Germinal center (tissue), 1 donor: ENCODE results near the gene BCL11B.

ENCODE experiments used
- DNase-seq: peaks from one replicate; pipeline ENCODE4 v3.0.0; 2012; ENCODE audit warnings: mixed read lengths, low spot score

BCL11B gene

DNA sequence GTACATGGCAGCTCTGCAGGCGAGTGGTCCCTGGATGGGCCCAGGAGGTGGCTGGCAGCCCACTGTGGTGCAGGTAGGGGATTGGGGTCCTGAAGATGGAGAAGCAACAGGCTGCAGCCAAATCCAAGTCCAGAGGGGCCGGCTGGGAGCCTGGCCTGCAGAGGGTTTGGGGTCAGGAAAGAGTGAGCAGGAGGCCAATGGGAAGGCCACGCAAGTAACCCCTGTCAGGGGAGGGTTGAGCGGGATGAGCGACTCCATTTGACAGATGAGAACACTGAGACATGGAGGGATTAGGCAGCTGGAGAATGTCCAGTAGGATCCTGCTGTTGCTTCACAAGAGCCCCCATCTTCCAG, 136.0 kb downstream of the BCL11B start:
- DNase-seq: no peak

DNA sequence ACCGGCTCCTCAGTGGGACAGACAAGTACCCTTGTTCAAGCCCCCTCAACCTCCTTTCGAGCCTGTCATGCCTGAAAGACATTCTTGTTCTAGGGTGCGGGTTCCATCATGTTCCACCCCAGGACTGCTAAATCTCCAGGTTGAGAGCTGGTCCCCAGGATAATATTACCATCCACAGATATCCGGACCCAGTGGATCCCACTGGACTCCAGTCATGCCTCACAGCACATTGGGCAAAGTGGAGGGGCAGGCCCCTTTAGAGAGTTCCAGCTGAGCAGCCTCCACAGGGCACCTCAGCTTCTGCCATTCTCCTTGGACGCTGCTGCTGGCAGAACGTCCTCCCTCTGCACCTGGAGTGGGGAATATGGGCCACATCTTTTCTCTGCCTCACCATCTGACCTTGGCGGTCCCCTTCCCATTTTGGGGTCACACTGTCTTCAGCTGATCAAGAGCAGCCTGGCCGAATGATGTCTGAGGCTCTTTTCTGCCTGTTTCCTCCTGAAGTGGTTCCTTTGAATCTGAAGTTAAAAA, 137.4 kb downstream of the BCL11B start:
- no peak for DNase-seq

DNA sequence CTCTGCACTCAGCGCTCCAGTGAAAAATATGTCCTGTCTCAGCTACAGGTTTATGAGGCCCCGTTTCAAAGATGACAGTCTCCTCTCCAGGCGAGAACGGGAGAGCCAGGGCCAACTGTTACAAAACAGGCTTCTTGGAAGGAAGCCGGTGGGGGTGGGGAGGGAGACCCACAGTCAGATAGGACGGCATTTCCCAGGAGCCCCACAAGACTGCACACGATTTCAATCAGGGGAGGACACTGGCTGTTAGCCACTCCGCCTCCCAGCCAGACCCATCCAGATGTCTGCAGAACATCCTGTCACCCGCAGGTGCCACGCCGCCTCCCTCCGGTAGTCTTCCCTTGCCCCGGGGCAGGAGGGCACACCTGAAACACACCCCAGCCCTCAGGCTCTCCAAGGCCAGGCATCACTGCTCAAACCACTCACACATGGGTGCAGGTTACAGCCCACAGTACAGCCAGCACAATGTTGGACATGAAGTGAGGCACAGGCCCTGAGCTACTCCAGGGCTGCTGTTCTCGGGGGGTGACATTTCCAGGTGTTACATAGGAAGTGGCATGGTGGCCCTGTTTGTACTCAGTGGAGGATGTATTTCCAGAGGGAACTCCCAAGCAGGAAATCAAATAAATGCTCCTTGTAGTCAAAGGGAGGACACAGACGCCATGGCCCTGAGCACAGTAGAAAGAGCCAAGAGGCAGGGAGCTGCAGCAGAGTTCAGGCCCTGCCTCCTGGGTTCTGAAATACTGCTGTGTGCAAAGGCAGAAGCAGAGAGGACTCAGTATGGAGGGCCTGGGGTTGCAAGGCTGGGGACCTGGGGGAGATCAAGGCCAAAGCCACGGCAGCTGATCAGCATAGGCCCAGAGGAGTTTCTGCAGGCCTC, 138.1 kb downstream of the BCL11B start:
- DNase-seq: no peak

DNA sequence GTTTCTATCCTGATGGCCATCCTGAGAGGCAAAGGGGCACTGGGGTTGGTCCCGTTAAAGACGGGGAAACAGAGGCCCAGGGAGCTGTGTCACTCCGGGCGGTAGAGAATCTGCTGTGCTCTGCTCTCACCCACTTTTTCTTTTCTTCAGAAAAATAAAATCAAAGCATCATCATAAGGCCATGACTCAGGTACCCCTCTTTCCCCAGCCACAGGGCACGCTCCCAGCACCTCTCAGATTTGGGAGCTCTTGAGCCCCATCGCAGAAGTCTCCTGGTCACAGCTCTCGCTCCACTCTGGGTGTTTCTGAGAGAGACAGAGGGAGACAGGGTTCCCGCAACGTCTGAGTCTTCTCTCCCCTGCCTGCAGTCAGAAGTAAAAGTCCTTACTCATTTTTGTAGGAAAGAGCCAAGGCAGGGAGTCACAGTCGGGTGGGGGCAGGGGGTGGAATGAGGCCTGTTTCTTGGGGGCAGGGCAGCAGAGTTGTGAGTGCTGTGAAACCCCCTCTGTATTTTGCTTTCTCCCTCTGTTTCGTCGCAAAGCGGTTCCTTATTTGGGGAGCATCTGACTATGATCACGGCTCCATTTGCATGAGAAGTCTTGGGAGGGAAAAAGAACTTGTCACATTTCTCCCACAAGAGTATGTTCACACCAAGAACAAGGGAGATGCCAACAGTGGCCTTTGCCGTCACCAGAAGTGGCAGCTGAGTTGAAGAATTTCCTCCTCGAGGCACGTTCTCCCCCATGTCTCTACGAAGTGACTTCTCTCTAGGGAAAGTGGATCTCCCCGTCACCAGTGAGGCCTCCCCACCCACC, 139.0 kb downstream of the BCL11B start:
- DNase-seq: no peak

DNA sequence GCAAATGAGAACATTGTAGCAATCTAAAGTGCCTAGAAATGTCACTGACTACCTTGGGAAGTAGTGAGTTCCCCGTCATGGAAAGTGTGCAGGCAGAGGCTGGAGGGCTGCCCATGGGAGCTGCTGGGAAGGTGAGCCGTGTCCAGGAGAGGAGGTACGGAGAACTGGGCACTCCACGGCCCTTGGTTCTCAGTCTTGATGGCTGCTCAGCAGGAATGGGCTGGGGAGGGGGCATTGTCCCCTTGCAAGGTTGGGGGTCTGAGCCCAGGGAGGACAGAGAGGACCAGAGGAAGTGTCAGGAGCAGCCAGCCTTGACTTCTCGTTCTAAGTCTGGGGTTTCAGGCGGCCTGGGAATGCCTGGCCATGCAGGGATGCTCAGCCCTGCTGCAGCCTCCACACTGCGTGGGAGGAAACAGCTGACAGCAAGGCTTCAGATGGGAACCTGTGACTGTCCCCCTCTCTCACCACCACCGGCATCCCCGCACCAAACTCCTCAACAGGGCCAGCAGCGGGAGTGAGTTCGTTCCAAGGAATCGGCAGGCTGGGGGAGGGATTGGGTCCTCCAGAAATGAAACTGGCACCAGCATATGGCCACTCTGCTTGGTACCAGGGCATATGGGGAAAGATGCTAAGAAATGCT, 140.2 kb downstream of the BCL11B start:
- no peak for DNase-seq

DNA sequence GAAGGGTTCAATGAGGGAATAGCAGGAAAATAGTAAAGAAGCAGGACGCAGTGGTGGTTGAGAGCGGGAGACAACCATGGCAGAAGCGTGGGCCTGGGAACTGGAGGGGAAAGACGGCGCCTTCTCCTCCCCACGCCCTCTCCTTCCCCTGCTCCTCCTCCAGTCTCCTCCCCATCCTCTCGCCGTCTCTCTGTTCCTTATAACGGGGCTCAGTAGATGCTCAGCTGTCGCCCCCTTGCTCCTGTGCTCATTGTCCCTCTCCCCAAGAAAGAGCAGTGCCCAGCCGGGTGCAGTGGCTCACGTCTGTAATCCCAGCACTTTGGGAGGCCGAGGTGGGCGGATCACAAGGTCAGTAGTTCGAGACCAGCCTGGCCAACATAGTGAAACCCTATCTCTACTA, 142.0 kb downstream of the BCL11B start:
- no peak for DNase-seq

DNA sequence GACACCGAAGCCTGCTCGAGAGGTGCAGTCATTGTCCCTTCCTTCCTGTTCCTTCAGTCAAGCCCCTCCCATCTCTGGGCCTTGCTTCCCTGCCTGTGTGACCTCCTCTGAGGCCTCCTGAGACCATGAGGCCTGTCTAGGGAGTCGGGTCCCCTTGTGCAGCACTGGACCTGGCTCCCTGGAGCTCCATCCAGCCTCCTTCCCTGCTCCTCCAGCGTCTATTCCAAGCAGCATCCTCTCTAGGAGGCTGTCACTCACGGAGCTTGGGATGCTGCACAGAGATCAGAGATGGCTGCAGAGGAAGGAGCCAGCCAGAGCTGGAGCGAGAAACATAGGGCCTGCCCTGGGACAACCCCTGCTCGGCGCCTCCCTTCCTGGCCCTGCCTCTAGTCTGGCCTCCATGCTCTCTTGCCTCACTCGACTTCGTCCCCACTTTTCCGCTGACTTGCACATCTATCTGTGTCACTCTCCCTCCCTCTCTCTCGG, 142.7 kb downstream of the BCL11B start:
- no peak for DNase-seq

DNA sequence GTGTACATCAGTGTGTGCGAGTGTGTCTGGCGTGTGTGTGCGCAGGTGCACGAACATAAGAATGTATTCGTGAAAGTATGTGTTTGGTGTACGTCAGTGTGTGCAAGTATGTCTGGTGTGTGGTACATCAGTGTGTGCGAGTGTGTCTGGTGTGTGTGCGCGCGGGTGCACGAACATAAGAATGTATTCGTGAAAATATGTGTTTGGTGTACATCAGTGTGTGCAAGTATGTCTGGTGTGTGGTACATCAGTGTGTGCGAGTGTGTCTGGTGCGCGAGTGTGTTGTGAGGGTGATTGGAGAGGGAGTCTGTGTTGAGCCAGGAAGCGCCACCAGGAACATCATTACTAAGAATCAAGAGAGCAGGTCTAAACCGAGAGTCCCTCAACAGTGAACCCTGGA, 143.8 kb downstream of the BCL11B start:
- no peak for DNase-seq

DNA sequence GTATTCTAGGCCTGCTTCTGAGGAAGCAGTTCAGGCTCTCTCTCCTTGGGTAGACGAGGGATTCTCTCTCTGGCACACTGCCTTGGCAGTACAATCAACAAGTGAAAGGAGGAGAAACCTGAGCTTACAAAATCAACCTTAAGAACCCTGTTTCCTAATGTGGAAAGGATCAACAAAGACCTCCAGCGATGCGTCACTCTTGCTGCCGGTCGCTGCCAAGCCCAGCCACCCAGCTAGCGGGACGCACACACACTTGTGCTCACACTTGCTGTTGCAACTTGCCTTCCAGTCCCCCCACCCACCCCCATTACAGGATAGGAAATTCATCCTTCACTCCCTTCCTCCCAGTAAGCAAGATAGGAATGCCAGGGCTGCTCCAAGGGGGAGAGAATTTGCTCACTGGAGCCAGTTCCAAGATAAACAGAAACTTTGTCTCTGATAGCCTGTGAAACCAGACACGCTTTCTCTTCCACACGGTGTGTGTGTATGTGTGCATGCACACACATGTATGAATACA, 144.3 kb downstream of the BCL11B start:
- DNase-seq: no peak

DNA sequence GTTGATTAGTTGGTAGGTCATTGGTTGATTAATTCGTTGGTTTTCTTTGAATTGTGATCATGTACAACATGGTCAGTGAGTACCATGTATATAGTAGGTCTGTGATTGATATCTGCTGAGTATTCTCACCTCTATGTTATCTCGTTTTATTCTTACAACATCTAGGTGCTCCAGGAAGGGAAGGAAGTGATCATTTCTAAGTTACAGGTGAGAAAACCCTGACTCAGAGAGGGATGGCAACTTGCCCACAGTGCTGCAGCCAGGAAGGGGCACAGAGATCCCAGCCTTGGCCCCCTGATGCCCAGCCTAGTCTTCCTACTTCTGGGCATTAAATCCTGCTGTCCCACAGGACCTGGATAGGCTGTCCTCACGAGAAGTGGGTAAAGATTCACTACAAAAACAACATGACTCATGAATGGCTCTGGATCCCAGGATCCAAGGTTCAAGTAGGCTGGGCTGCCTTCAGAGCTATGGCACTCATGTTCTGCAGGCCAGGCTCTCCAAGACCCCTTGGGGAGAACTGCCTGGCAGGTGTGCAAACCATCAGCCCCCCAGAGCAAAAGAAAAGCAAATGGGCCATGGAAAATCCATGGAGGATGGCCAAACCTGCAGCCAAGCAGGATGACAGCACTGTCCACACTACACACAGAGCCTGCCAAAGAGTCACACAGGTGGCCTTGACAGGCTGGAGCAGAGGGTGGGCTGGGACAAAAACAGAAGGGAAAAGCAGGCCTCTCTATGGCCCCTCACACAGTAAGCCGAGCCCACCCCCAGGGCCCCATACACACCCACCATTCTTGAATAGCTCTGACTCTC, 146.2 kb downstream of the BCL11B start:
- DNase-seq: no peak

DNA sequence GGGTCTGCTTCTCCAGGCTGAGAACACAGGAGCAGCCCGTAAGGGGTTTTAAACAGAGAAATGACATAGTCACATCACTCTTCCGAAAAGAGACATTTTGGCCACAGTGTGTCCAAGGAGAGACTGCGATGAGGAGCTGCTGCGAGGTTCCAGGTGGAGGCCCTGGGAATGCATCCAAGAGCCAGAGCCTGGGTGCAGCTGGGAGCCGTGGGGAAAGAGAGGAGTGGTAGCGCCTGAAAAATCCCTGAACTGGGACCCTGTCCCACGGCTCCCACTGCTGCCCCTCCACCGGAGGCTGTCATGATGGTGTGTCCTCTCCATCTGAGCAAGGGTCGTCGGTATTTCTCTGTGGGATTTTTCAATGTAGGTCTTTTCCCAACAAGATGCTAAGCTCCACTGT, 146.9 kb downstream of the BCL11B start:
- no peak for DNase-seq

DNA sequence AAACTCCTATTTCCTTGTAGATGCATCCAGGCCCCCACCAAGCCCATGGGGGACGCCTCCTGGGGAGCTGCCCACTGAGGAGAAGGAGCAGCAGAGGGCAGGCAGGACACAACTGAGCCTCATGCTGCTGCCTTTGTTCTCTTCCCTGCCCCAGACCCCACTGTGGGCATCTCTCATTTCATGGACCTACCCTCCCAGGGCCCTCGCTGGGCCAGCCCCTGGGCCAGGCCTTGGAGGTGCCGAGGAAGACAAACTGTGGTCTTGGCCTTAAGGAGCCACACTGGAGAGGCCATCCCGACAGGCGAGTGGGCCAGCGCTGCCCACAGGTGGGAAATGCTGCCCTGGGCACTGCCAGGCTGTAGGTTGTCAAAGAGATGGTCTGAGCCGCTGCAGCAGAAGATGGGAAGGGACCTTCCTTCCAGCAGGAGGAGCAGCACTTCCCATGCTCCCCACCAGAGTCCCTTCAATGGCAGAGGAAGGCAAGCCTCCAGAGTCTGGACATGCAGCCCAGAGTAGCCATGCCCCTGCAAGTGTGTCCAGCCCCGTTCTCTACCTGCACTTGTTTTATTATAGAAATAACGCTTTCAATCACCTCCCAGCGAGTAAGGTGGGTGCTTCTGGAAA, 147.4 kb downstream of the BCL11B start:
- DNase-seq: no peak

DNA sequence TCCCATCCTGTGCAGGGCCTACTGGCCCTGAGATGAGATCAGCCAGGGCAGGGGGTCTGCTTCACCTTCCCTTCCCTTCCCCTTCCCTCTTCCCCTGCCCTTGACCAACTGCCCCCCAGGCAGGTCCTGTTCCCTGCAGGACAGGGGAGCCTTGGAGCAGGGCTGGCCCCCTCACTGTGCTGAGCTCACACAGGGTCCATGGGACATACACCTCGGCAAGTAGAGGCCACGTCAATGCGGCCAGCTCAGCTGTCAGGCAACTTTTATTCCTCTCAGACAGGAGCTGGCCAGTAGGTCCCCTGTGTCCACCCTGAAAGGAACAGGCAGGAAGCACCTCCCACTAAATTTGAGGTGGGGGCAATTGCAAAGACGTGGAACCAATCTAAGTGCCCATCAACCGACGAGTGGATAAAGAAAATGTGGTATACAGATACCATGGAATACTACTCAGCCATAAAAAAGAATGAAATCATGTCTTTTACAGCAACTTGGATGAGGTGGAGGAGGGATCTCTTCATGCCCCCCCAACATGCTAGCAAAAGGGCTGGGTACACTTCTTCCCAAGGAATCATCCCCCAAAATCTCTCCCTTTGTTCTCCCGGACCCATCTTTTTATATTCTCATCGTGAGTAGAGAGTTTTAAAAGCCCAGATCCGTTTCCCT, 148.7 kb downstream of the BCL11B start:
- no peak for DNase-seq

DNA sequence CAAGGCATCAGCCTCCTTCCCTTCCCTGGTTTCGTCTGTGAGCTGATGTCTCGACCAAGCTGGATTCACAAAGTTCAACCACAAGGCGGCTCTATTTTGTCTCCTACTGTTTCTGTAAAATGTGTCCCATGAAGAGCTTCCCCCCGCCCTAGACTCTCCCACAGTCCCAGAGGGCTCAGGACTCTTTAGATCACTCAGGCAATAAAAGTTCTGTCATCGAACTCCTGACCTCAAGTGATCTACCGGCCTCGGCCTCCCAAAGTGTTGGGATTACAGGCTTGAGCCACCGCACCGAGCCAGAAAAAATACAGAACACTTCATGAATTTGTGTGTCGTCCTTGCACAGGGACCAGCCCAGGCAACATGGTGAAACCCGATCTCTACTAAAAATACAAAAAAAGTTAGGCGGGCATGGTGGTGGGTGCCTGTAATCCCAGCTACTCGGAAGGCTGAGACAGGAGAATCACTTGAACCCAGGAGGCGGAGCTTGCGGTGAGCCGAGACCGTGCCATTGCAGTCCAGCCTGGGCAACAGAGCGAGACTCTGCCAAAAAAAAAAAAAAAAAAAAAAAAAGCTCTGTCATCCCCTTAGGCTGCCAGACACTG, 149.4 kb downstream of the BCL11B start:
- DNase-seq: no peak

DNA sequence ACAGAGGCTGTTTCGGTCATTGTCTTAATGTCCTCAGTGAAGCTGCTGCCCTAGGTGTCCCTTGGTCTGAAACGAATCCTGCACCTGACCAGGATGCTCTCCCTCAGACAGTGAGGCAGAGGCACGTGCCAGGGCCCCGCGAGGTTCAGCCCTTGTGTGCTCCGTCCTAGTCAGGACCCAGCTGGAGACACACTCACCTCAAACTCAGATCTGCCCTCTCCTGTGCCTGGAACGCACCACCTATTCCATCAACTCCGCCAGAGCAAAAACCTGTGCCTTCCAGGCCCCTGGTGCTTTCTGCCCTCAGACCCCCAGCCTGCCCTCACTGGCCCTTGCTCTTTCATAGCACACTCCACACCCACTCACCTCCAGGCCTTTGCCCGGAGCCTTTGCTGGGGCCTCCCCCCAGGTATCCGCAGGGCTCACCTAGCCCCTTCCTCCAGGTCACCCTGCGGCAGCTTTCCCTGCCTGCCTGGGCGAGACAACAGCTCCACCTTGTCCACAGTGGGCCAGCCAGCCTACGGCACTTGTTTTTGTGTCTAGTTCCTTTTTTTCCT, 150.6 kb downstream of the BCL11B start:
- no peak for DNase-seq

DNA sequence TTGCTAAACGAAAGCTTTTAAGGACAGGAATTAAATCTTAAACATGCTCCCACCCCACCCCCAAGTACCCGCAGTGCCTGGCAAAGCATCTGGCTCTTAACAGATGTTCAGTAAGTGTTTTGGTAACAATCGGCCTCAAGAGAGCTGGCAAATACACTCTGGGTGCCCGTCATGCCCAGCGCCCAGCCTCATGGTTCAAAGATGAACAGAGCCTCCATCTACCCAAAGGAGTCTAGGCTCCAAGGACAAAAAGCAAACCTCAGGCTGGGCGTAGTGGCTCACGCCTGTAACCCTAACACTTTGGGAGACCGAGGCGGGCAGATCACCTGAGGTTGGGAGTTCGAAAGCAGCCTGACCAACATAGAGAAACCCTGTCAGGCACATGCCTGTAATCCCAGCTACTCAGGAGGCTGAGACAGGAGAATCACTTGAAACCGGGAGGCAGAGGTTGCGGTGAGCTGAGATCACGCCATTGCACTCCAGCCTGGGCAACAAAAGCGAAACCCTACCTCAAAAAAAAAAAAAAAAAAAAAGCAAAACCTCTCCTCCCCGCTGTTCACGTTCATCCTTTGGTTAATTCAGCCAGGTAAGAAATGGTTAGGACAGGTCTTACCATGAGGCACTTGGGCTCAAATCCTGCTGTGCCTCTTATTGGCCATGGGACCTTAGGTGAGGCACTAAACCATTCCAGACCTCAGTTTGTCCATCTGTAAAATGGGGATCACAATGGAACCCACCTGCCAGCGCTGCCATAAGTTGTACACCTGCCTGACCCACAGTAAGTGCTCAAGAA, 151.3 kb downstream of the BCL11B start:
- no peak for DNase-seq

DNA sequence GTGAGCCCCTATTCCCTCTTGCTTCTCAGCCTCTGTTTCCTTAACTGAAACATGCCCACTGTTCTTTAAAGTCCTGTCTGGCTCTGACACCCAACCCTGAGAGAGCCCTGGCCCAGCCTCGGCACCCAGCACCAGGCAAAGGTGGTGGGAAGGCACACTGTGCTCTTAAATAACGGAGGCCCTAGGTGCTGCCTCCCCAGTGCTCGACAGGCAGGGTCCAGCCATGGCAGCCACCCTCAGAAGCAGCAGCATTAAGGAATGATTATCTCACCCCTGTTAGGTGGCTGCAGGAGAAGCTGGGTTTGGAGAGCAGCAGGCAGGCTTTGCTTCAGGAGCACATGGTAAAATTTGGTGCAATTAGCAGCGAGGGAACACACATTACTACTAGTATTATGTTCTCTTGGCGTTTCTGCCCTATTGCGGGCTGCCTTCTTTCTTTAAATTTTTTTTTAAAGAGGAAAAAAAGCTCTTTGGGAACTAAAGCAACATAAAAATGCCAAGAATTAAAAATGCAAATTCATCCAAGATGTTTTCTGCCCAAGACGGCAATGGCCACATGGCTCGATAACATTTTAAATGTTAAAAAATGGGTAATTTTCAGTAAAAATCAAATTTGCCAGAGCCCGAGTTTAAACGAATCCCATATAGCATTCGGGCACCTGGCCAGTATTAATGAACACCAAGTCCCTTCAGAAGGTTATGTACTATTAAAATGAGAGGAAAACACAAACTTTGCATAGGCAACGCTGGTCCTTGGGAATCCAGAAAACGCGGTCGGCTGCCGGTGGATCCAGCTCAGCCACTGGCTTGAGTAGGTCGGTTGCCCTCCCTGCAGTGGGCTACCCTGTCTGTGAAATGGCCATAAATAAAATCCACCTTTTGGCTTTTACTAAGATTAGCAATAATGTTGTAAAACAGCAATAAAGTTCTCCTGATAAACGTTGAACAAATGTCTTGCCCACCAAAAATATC, 152.2 kb downstream of the BCL11B start:
- no peak for DNase-seq
